Activated T-helper 1 cell treated with Interleukin-2 at 50 U/mL for 16 hours (primary cell): Measurements from ENCODE around the gene AEN.
"Not testable (repeated sequence)": the region's sequence is repeated elsewhere in the genome, so short reads cannot be mapped to it uniquely, and the experiment has no call there.

ENCODE experiments used
- DNase-seq: peaks from one replicate; pipeline ENCODE4 v3.0.0-alpha.2; 2020; ENCODE audit warnings: low read depth

Gene AEN

GRCh38 chr15:88630798-88631463 lies 9.8 kb downstream of the AEN start:
- DNase-seq = no peak

- DNase-seq = no peak
These were observed 10.4 kb downstream of the AEN start for GRCh38 chr15:88631464-88632028.

GRCh38 chr15:88632797-88633196 lies 11.7 kb downstream of the AEN start:
- not testable (repeated sequence) for DNase-seq

GRCh38 chr15:88634449-88634848 lies 13.3 kb downstream of the AEN start:
- no peak for DNase-seq

GRCh38 chr15:88635318-88635717 lies 14.2 kb downstream of the AEN start:
- DNase-seq = no peak

GRCh38 chr15:88636050-88636449 lies 14.9 kb downstream of the AEN start:
- DNase-seq = peak; percentile 60

- no peak for DNase-seq
These were observed 15.5 kb downstream of the AEN start for GRCh38 chr15:88636654-88637053.

GRCh38 chr15:88637436-88637835 lies 16.3 kb downstream of the AEN start:
- DNase-seq = no peak

- DNase-seq = no peak
These were observed 16.9 kb downstream of the AEN start for GRCh38 chr15:88637841-88638625.

- peak; percentile 96 for DNase-seq
These were observed 17.7 kb downstream of the AEN start, which contains the start of gene ISG20 for GRCh38 chr15:88638626-88639372. Gene ISG20, plus strand, starts transcription at chr15:88639016. Its CDS starts 351 bp downstream, at chr15:88639367.

- DNase-seq = no peak
These were observed 20.9 kb downstream of the AEN start for GRCh38 chr15:88641959-88642452.

- DNase-seq = not testable (repeated sequence)
These were observed 21.4 kb downstream of the AEN start for GRCh38 chr15:88642514-88642913.

- DNase-seq = no peak
These were observed 23.6 kb downstream of the AEN start for GRCh38 chr15:88644741-88645140.

- DNase-seq = no peak
These were observed 24.3 kb downstream of the AEN start for GRCh38 chr15:88645171-88646087.

GRCh38 chr15:88646088-88646405 lies 24.9 kb downstream of the AEN start:
- DNase-seq = no peak

GRCh38 chr15:88646951-88647350 lies 25.8 kb downstream of the AEN start:
- no peak for DNase-seq

- DNase-seq = no peak
These were observed 26.4 kb downstream of the AEN start for GRCh38 chr15:88647351-88648105.

- no peak for DNase-seq
These were observed 27.4 kb downstream of the AEN start for GRCh38 chr15:88648357-88649214.

GRCh38 chr15:88649286-88649733 lies 28.2 kb downstream of the AEN start:
- DNase-seq = peak; percentile 53
